Left ventricle myocardium inferior (tissue), 1 donor: Measurements from ENCODE around the gene MLIP. TPM values are rescaled to one million over a fixed set of nuclear protein-coding genes. Genes with fewer than 3 reads are reported as not detected.

Source experiments
- DNase-seq: peaks from one replicate; pipeline ENCODE4 v3.0.0-alpha.2; 2020
- H3K27ac ChIP-seq: fragments of 200-600 bp; replicated peaks from 2 replicates; pipeline ENCODE4 v1.8.0; 2021
- H3K27me3 ChIP-seq: fragments of 200-600 bp; 2 replicates; pipeline ENCODE4 v1.8.0; 2021; ENCODE audit warnings: low read depth
- H3K36me3 ChIP-seq: fragments of 200-600 bp; 2 replicates; pipeline ENCODE4 v1.8.0; 2021
- H3K4me1 ChIP-seq: fragments of 200-600 bp; 2 replicates; pipeline ENCODE4 v1.8.0; 2021
- H3K4me3 ChIP-seq: fragments of 200-600 bp; 2 replicates; pipeline ENCODE4 v1.8.0; 2021; ENCODE audit warnings: mild to moderate bottlenecking, moderate library complexity
- H3K9me3 ChIP-seq: fragments of 200-600 bp; replicated peaks from 2 replicates; pipeline ENCODE4 v1.8.0; 2021
- CTCF ChIP-seq: fragments of 200-600 bp; IDR thresholded peaks from 2 replicates; pipeline ENCODE4 v1.8.0; 2021; ENCODE audit warnings: antibody characterized with exemption, mild to moderate bottlenecking, borderline replicate concordance
- intact Hi-C: fragments of 100-400 bp; cut with micrococcal nuclease; formaldehyde crosslinking; loops from one replicate; pipeline ENCODE4 v1.11.0; 2022
- total RNA-seq: library from RNA; stranded (reverse); fragmentation: NEBNext Ultra II Directional; extraction: Animal tissue kit (Norgen Biotek cat#: 25700); gene quantifications from one replicate; pipeline ENCODE4 v1.2.1, GENCODE V29; 2021
- donor health status: DM: no; HTN: yes; CAD: no; lungs with severe emphysema.

Gene MLIP
- total RNA-seq, 1 donor from 2014 or later: 397 TPM

DNA sequence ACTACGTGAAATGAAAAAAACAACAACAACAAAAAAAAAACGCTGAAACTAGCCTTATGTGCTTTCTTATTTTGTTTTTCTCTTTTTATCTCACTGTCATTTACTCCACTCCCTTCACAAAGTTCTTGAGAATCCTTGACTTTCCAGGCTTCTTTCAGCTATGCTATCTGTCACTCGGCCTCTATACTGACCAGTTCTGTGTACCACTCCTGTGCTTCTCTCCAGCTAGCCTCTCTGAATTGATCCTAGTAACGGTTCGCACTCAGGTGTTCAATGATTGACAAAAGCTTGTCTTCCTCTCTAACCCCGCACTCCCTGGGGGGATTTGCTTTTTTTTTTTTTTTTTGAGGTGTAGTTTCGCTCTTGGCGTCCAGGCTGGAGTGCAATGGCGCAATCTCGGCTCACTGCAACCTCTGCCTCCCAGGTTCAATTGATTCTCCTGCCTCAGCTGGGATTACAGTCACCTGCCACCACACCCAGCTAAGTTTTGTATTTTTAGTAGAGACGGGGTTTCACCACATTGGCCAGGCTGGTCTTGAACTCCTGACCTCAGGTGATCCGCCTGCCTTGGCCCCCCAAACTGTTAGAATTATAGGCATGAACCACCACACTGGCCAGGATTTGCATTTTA lies 31.8 kb downstream of the MLIP start:
- no peak for TF ChIP-seq CTCF
- no peaks in the 10 kb centered on the region for H3K36me3 ChIP-seq

DNA sequence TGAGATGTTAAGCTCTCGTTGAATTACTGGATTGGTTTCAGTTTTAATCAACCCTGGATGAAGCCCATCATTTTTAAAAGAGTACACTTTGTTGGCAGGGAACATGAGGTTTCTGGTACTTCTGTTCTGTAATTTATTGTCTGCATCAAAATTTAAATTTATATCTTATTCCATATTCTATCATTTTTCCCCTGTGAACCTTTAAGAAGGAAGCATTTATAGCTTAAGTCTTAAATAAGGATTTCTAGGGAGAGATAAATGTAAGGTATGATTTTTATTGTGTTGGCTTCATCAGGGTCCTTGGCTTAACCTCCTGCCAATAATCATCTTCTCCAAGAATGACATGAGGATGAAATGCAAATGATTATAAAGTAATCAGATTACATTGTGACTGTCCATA lies 40.6 kb downstream of the MLIP start:
- TF ChIP-seq CTCF: no peak
- no peak for DNase-seq
- Histone ChIP-seq H3K4me3 (no peak overlapping the region), H3K27me3 (no peaks in the 10 kb centered on the region), H3K36me3 (no peaks in the 10 kb centered on the region), H3K9me3 (no peaks in the 10 kb centered on the region), H3K27ac (no peak overlapping the region), H3K4me1 (peaks cover 39% of the 10 kb centered on the region)
- intact Hi-C loops: no loop called here

More for the DNA sequence above, 31.8 kb downstream of the MLIP start:
- intact Hi-C loops: no loop called here
- DNase-seq: no peak
- Histone ChIP-seq H3K27ac (no peak overlapping the region), H3K4me3 (no peak overlapping the region), H3K9me3 (no peaks in the 10 kb centered on the region), H3K27me3 (no peaks in the 10 kb centered on the region), H3K4me1 (peaks cover 58% of the 10 kb centered on the region)

DNA sequence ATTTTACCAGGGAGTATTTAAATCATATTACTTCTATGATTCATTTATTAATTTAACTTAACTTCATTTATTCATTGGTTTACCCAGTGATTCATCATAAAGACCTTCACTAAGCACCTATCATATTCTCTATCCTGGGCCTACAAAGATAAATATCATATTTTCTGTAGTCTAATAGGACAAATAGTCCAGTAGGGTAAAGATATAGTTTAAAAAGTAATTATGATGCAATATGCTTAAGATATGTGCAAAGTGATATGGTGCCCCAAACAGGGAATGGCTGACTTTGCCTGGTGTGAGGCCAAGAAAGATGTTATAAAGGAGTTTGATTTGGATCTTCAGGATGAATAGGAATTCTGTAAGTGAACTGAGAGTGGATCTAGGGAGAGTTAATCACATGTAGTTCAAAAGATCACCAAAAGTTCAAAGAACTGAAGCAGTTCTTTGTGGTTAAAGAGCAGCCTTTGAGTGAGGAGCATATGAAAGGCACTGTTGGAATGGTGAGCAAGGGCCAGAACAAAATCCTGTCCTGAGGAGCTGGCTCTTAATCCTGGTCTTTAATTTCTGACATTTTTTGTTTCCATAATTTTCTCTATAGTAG lies 45.5 kb downstream of the MLIP start:
- no peak overlapping the region for H3K4me3 ChIP-seq
- no peaks in the 10 kb centered on the region for H3K27me3 ChIP-seq
- H3K9me3 ChIP-seq: no peaks in the 10 kb centered on the region
- no peaks in the 10 kb centered on the region for H3K36me3 ChIP-seq
- no peak for DNase-seq
- H3K4me1 ChIP-seq: peaks cover 24% of the 10 kb centered on the region
- peak overlapping the region; percentile 37 for H3K27ac ChIP-seq
- intact Hi-C loops: no loop called here
- TF ChIP-seq CTCF: no peak

DNA sequence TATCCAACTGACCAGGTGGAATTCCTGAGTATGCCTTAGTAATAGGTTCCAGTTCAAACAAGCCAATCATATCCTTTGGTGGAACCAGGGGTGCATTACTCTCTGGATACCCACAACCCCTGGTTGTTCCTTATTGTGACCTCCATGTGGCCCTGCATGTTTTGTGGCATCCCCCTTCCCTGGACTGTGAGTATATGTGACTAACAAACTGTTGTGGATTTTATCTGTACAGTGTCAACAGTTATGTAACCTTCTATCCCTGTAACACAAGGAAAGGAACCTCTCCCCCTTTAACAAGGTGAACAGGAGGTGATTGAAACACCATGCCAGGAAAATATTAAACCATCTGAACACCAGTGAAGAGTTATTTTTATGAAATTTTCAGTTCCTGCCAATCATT lies 46.2 kb downstream of the MLIP start:
- no peaks in the 10 kb centered on the region for H3K27me3 ChIP-seq
- no peaks in the 10 kb centered on the region for H3K9me3 ChIP-seq
- peak overlapping the region; percentile 37 for H3K27ac ChIP-seq
- H3K4me1 ChIP-seq: peaks cover 22% of the 10 kb centered on the region
- H3K36me3 ChIP-seq: no peaks in the 10 kb centered on the region
- no peak overlapping the region for H3K4me3 ChIP-seq
- intact Hi-C loops: no loop called here
- no peak for TF ChIP-seq CTCF
- DNase-seq: no peak

DNA sequence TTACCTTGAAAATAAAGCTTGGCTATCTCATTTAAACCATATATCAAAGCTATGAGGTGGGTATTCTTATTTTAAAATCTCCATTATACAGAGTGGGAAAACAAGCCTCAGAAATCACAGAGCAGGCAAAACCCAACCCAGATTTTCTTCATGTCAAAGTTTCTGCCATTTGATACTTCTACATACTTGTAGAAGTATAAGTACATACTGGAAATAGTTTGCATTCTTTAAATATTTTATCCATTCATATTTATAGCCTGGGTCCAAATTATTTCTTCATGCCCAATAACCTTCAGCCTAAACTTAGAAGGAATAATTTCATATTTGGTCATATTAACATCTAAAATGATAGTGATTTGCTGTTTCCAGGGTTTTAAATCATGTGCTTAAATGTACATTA lies 61.8 kb downstream of the MLIP start:
- no peak overlapping the region for H3K4me3 ChIP-seq
- DNase-seq: no peak
- intact Hi-C loops: no loop called here
- TF ChIP-seq CTCF: no peak
- peak overlapping the region; percentile 33 for H3K27ac ChIP-seq
- no peaks in the 10 kb centered on the region for H3K27me3 ChIP-seq
- peaks cover 6% of the 10 kb centered on the region for H3K9me3 ChIP-seq
- H3K36me3 ChIP-seq: no peaks in the 10 kb centered on the region
- peaks cover 8% of the 10 kb centered on the region for H3K4me1 ChIP-seq
